Stimulated activated CD4-positive, alpha-beta T cell treated with anti-CD3 and anti-CD28 coated beads, TNF-alpha, amount 100 ng/mL, for 24 hours (primary cell): Measurements from ENCODE around the gene AGO1.
"Not testable (repeated sequence)": the region's sequence is repeated elsewhere in the genome, so short reads cannot be mapped to it uniquely, and the experiment has no call there.

ENCODE experiments used
- DNase-seq, 3 experiments: peaks; one replicate each; pipeline ENCODE4 v3.0.0-alpha.2; 2020; ENCODE audit warnings: low read depth in 3 of 3

Gene AGO1

GRCh38 chr1:35869245-35869950 lies 13.6 kb upstream of the AGO1 start:
- not testable (repeated sequence) for DNase-seq

- DNase-seq = no peak
These were observed 12.2 kb upstream of the AGO1 start for GRCh38 chr1:35870651-35871309.

GRCh38 chr1:35873243-35873750 lies 9.7 kb upstream of the AGO1 start:
- no peak for DNase-seq

- DNase-seq = not testable (repeated sequence)
These were observed 8.9 kb upstream of the AGO1 start for GRCh38 chr1:35874115-35874514.

GRCh38 chr1:35876988-35877387 lies 6.0 kb upstream of the AGO1 start:
- no peak for DNase-seq

- no peak for DNase-seq
These were observed 1.1 kb upstream of the AGO1 start for GRCh38 chr1:35881850-35882273.

GRCh38 chr1:35882586-35882944 lies 444 bp upstream of the AGO1 start:
- DNase-seq = no peak

GRCh38 chr1:35883635-35884101 lies 659 bp downstream of the AGO1 start:
- peak in 2 of 3 experiments; percentile 29 to 59 for DNase-seq

- no peak for DNase-seq
These were observed 1.9 kb downstream of the AGO1 start for GRCh38 chr1:35884934-35885333.

- DNase-seq = no peak
These were observed 3.1 kb downstream of the AGO1 start for GRCh38 chr1:35885961-35886558.

- DNase-seq = no peak
These were observed 3.8 kb downstream of the AGO1 start for GRCh38 chr1:35886577-35887431.

- DNase-seq = no peak
These were observed 4.5 kb downstream of the AGO1 start for GRCh38 chr1:35887508-35887907.

GRCh38 chr1:35888255-35888654 lies 5.2 kb downstream of the AGO1 start:
- no peak for DNase-seq

GRCh38 chr1:35888981-35889380 lies 6.0 kb downstream of the AGO1 start:
- not testable (repeated sequence) for DNase-seq

GRCh38 chr1:35893051-35893879 lies 10.3 kb downstream of the AGO1 start:
- DNase-seq = no peak

- DNase-seq = no peak
These were observed 11.2 kb downstream of the AGO1 start for GRCh38 chr1:35894183-35894582.

- DNase-seq = no peak
These were observed 11.6 kb downstream of the AGO1 start for GRCh38 chr1:35894656-35895055.

GRCh38 chr1:35899941-35900340 lies 16.9 kb downstream of the AGO1 start:
- DNase-seq = no peak

GRCh38 chr1:35901235-35901634 lies 18.2 kb downstream of the AGO1 start:
- no peak for DNase-seq

- DNase-seq = no peak
These were observed 19.7 kb downstream of the AGO1 start for GRCh38 chr1:35902671-35903070.

- no peak for DNase-seq
These were observed 31.7 kb downstream of the AGO1 start for GRCh38 chr1:35914717-35915116.
